Measurements from ENCODE around the gene PNPLA7. TPM values are rescaled to one million over a fixed set of nuclear protein-coding genes. Genes with fewer than 3 reads are reported as not detected.

Gene PNPLA7
- total and polyA plus RNA-seq, 2 of the 8 experiments (the other 6 are each of a cell fraction or from before 2014, with no cell fraction given) = 0.35 to 0.47 TPM

- Histone ChIP-seq H3K9me3 (ENCODE audit: insufficient read depth in 2 of 2, low read depth in 1 of 2, low read length in 1 of 2) (no peaks in the 10 kb centered on the region), H3K4ac (replicated peaks; ENCODE audit: insufficient read length, low read depth, low read length) (no peak overlapping the region), H3K27me3 (replicated peaks in 1 of 4; ENCODE audit: control insufficient read depth in 3 of 4, extremely low read depth in 1 of 4, insufficient read depth in 3 of 4, low read length in 3 of 4) (no peaks in the 10 kb centered on the region), H3K27ac (ENCODE audit: low read depth, low read length) (no peak overlapping the region), H3K79me2 (ENCODE audit: control insufficient read depth in 1 of 2, insufficient read depth in 2 of 2, low read length in 2 of 2) (no peaks in the 10 kb centered on the region), H2BK5ac (ENCODE audit: low read depth, low read length) (no peak overlapping the region), H4K8ac (ENCODE audit: extremely low read depth, insufficient read depth, low read length) (no peak overlapping the region), H3K36me3 (ENCODE audit: control insufficient read depth in 2 of 4, insufficient read depth in 4 of 4, low read length in 3 of 4) (no peaks in the 10 kb centered on the region), H3K23ac (ENCODE audit: insufficient read length) (no peak overlapping the region), H3K79me1 (ENCODE audit: low read depth, low read length) (no peaks in the 10 kb centered on the region), H2BK12ac (ENCODE audit: low read depth, low read length) (no peak overlapping the region), H3K4me1 (replicated peaks in 1 of 4; ENCODE audit: control insufficient read depth in 3 of 4, insufficient read depth in 4 of 4, low read length in 3 of 4) (peaks cover 0 to 2% (median 0%) of the 10 kb centered on the region in 4 experiments; a peak in 1 of 7 replicates), H4K5ac (ENCODE audit: insufficient read length, low read depth, low read length) (no peak overlapping the region), H3K4me2 (ENCODE audit: insufficient read depth in 1 of 2, low read depth in 2 of 2, low read length in 2 of 2) (no peak overlapping the region), H3K56ac (replicated peaks; ENCODE audit: insufficient read length, low read depth, low read length) (no peak overlapping the region), H3K9ac (replicated peaks in 1 of 4; ENCODE audit: extremely low read depth in 1 of 4, low read depth in 3 of 4, low read length in 3 of 4) (no peak overlapping the region), H2AFZ (ENCODE audit: low read length) (no peak overlapping the region), H2AK5ac (ENCODE audit: low read depth, low read length) (no peak overlapping the region), H3K4me3 (ENCODE audit: extremely low read depth in 1 of 4, insufficient read depth in 2 of 4, low read depth in 3 of 4, low read length in 4 of 4) (no peak overlapping the region), H2BK120ac (replicated peaks; ENCODE audit: low read depth, low read length) (no peak overlapping the region), H4K20me1 (replicated peaks in 1 of 2; ENCODE audit: control insufficient read depth in 1 of 2, insufficient read depth in 2 of 2, low read length in 2 of 2) (no peaks in the 10 kb centered on the region), H4K91ac (replicated peaks; ENCODE audit: insufficient read length, low read length) (no peak overlapping the region), H3K18ac (ENCODE audit: extremely low read depth, low read length) (no peak overlapping the region), H3K14ac (ENCODE audit: insufficient read length) (no peak overlapping the region), H3K23me2 (ENCODE audit: low read depth, low read length) (no peaks in the 10 kb centered on the region; the same call in 1 of the 2 replicates), H2BK15ac (ENCODE audit: low read length) (no peak overlapping the region), H2BK20ac (ENCODE audit: low read length) (no peak overlapping the region)
- FAIRE-seq (no peak), DNase-seq (ENCODE audit: low read depth in 1 of 2, low spot score in 2 of 2) (no peak)
- ChIA-PET CTCF (ENCODE audit: partially characterized antibody) (interaction anchor here (1.0 to 2.0 kb wide), 5 partner anchors 8 to 150 kb away, joined by 3 to 8 read pairs (median 3); partner anchors contain the start of genes EXD3 and NRARP), POLR2A (ENCODE audit: partially characterized antibody) (interaction anchor here (0.6 to 1.6 kb wide), 3 partner anchors 9 to 462 kb away, joined by 3 to 5 read pairs (median 3); partner anchors contain the start of genes EXD3 and NOXA1)
- 93% methylated on average over 22 of the region's 24 CpGs; no CpG with 5 or more reads in 1 of the 2 experiments for WGBS, 2 experiments (ENCODE audit: extremely low coverage in 1 of 2, insufficient coverage in 1 of 2, insufficient read length in 1 of 2, insufficient replicate concordance in 2 of 2, low coverage in 1 of 2, low lambda C conversion rate in 2 of 2, missing lambda C conversion rate in 1 of 2)
- TF ChIP-seq SIN3A (conservative IDR thresholded peaks at IDR 0.05 in 1 of 2, IDR thresholded peaks at IDR 0.05 in 1 of 2; ENCODE audit: low read depth in 1 of 2, low read length in 2 of 2) (no peak), HDAC2 (IDR thresholded peaks at IDR 0.05; ENCODE audit: borderline replicate concordance in 1 of 2, low read depth in 2 of 2, low read length in 2 of 2) (no peak), EZH2 (IDR thresholded peaks at IDR 0.05; ENCODE audit: low read depth, low read length, severe bottlenecking) (no peak), HDAC6 (IDR thresholded peaks at IDR 0.05; ENCODE audit: low read depth, low read length) (no peak), TAF7 (optimal IDR thresholded peaks at IDR 0.05; ENCODE audit: borderline replicate concordance, low read depth, low read length) (no peak), SAP30 (IDR thresholded peaks at IDR 0.05; ENCODE audit: insufficient read depth, insufficient replicate concordance, low read length) (no peak), GABPA (IDR thresholded peaks at IDR 0.05; ENCODE audit: borderline replicate concordance, insufficient read depth, low read length) (no peak), BRCA1 (IDR thresholded peaks at IDR 0.05; ENCODE audit: low read depth, low read length) (no peak), CHD1 (IDR thresholded peaks at IDR 0.05; ENCODE audit: low read depth, low read length) (no peak), KDM1A (IDR thresholded peaks at IDR 0.05; ENCODE audit: borderline replicate concordance, low read length) (no peak), SIX5 (IDR thresholded peaks at IDR 0.05; ENCODE audit: low read depth, low read length) (no peak)
Measured at GRCh38 chr9:137436761-137437600, 113.2 kb downstream of the PNPLA7 start.

Data from H1 (cell line).